Naive B cell (primary cell): Measurements from ENCODE around the gene SYN1. TPM values are rescaled to one million over a fixed set of nuclear protein-coding genes. Genes with fewer than 3 reads are reported as not detected.

ENCODE experiments used
- ATAC-seq, 2 donors: fragments of 150-1000 bp; cut with Tn5 transposase; 2 replicates each; pipeline ENCODE4 v1.10.0; 2021; ENCODE audit warnings: low read depth in 2 of 2, mild to moderate bottlenecking in 2 of 2, moderate library complexity in 2 of 2
- DNase-seq: peaks from one replicate; pipeline ENCODE4 v3.0.0; 2022
- H3K27ac Mint-ChIP-seq, 6 donors: one replicate each; pipeline ENCODE4 v1.8.0; 2020 to 2022; ENCODE audit warnings: mild to moderate bottlenecking in 6 of 6, mixed read lengths in 6 of 6, moderate library complexity in 5 of 6, inconsistent platforms in 2 of 6
- H3K27me3 Mint-ChIP-seq, 3 donors: one replicate each; pipeline ENCODE4 v1.8.0; 2021 to 2022; ENCODE audit warnings: mixed read lengths in 3 of 3, mild to moderate bottlenecking in 1 of 3
- H3K36me3 Mint-ChIP-seq, 2 donors: one replicate each; pipeline ENCODE4 v1.8.0; 2020 to 2022; ENCODE audit warnings: mixed read lengths in 2 of 2, inconsistent platforms in 1 of 2, mild to moderate bottlenecking in 1 of 2
- H3K4me1 Mint-ChIP-seq, 3 donors: one replicate each; pipeline ENCODE4 v1.8.0; 2020 to 2022; ENCODE audit warnings: mixed read lengths in 3 of 3, inconsistent platforms in 1 of 3, mild to moderate bottlenecking in 1 of 3, moderate library complexity in 1 of 3
- H3K4me3 Mint-ChIP-seq, 8 donors: one replicate each; pipeline ENCODE4 v1.8.0; 2020 to 2022; ENCODE audit warnings: mild to moderate bottlenecking in 8 of 8, mixed read lengths in 8 of 8, moderate library complexity in 8 of 8, inconsistent platforms in 2 of 8
- H3K9me3 Mint-ChIP-seq, 7 donors: one replicate each; pipeline ENCODE4 v1.8.0; 2020 to 2022; ENCODE audit warnings: mixed read lengths in 7 of 7, mild to moderate bottlenecking in 5 of 7, inconsistent platforms in 2 of 7, moderate library complexity in 1 of 7
- polyA plus RNA-seq, 6 donors: library from polyadenylated mRNA; unstranded; fragments of 300-500 nt; fragmentation: Illumina TruSeq; gene quantifications; one replicate each; pipeline ENCODE4 v1.2.3, GENCODE V29; 2021; ENCODE audit warnings: low read depth in 6 of 6

The SYN1 gene
- polyA plus RNA-seq, 6 donors from 2014 or later: not detected

- Mint-ChIP-seq H3K4me1 (peaks cover 6 to 18% (median 6%) of the 10 kb centered on the region in 3 donors), H3K4me3 (peak within 1 kb of the TSS in 5 of 8 donors; percentile 35 to 69 (median 62)), H3K36me3 (no peaks in the 10 kb centered on the region), H3K9me3 (peaks cover 0 to 2% (median 0%) of the 10 kb centered on the region in 7 donors), H3K27me3 (peaks cover 6 to 14% (median 7%) of the 10 kb centered on the region in 3 donors), H3K27ac (peak within 1 kb of the TSS in 4 of 6 donors; percentile 7 to 78 (median 22))
- ATAC-seq (no peak), DNase-seq (no peak)
Measured at GRCh38 chrX:47629419-47630200, 10.0 kb upstream of the SYN1 start, which contains the start of gene CFP. Gene CFP (minus strand): TSS chrX:47629930. CDS start chrX:47629844, 86 bp downstream.

- H3K9me3 Mint-ChIP-seq: peaks cover 0 to 2% (median 0%) of the 10 kb centered on the region in 7 donors
- no peaks in the 10 kb centered on the region for H3K36me3 Mint-ChIP-seq
- no peak overlapping the region for H3K4me3 Mint-ChIP-seq
- no peak overlapping the region for H3K27ac Mint-ChIP-seq
- ATAC-seq (peak; percentile 35 to 52), DNase-seq (no peak)
- H3K4me1 Mint-ChIP-seq: peaks cover 6 to 18% (median 10%) of the 10 kb centered on the region in 3 donors
- H3K27me3 Mint-ChIP-seq: peaks cover 7 to 16% (median 7%) of the 10 kb centered on the region in 3 donors
Measured at GRCh38 chrX:47628982-47629381, 9.3 kb upstream of the SYN1 start.

- DNase-seq: no peak
- ATAC-seq: no peak
- Mint-ChIP-seq H3K4me3 (no peak overlapping the region), H3K4me1 (peaks cover 6 to 18% (median 13%) of the 10 kb centered on the region in 3 donors), H3K9me3 (peaks cover 0 to 8% (median 0%) of the 10 kb centered on the region in 7 donors), H3K27me3 (peaks cover 18 to 38% (median 32%) of the 10 kb centered on the region in 3 donors), H3K36me3 (no peaks in the 10 kb centered on the region), H3K27ac (no peak overlapping the region)
Measured at GRCh38 chrX:47625365-47625764, 5.7 kb upstream of the SYN1 start.

GRCh38 chrX:47623540-47624027 is 3.9 kb upstream of the SYN1 start:
- peaks cover 0 to 4% of the 10 kb centered on the region in 2 donors for H3K36me3 Mint-ChIP-seq
- ATAC-seq (peak; percentile 15 to 29), DNase-seq (peak; percentile 13)
- H3K27ac Mint-ChIP-seq: no peak overlapping the region
- peaks cover 4 to 7% (median 5%) of the 10 kb centered on the region in 3 donors for H3K4me1 Mint-ChIP-seq
- H3K4me3 Mint-ChIP-seq: peak overlapping the region; percentile 9 to 90 (median 66)
- H3K27me3 Mint-ChIP-seq: peaks cover 25 to 42% (median 41%) of the 10 kb centered on the region in 3 donors
- H3K9me3 Mint-ChIP-seq: peaks cover 0 to 9% (median 0%) of the 10 kb centered on the region in 7 donors

GRCh38 chrX:47621851-47622250 is 2.2 kb upstream of the SYN1 start:
- Mint-ChIP-seq H3K27ac (no peak overlapping the region), H3K4me3 (no peak overlapping the region), H3K27me3 (peaks cover 40 to 58% (median 52%) of the 10 kb centered on the region in 3 donors), H3K4me1 (peaks cover 0 to 7% (median 4%) of the 10 kb centered on the region in 3 donors), H3K9me3 (peaks cover 0 to 11% (median 2%) of the 10 kb centered on the region in 7 donors), H3K36me3 (peaks cover 0 to 5% of the 10 kb centered on the region in 2 donors)
- ATAC-seq: no peak
- DNase-seq: no peak

- peaks cover 43 to 67% (median 61%) of the 10 kb centered on the region in 3 donors for H3K27me3 Mint-ChIP-seq
- H3K4me1 Mint-ChIP-seq: peaks cover 0 to 7% (median 4%) of the 10 kb centered on the region in 3 donors
- ATAC-seq: no peak
- peak overlapping the region in 4 of 8 donors; percentile 51 to 61 (median 53) for H3K4me3 Mint-ChIP-seq
- no peak for DNase-seq
- H3K36me3 Mint-ChIP-seq: peaks cover 0 to 5% of the 10 kb centered on the region in 2 donors
- peak overlapping the region in 2 of 6 donors; percentile 27 to 88 for H3K27ac Mint-ChIP-seq
- peaks cover 0 to 11% (median 2%) of the 10 kb centered on the region in 7 donors for H3K9me3 Mint-ChIP-seq
Measured at GRCh38 chrX:47620303-47620685, 637 bp upstream of the SYN1 start.

- H3K27ac Mint-ChIP-seq: peak overlapping the region in 2 of 6 donors; percentile 59 to 96
- ATAC-seq: no peak
- peak overlapping the region in 7 of 8 donors; percentile 15 to 78 (median 55) for H3K4me3 Mint-ChIP-seq
Measured at GRCh38 chrX:47618923-47619485, 653 bp downstream of the SYN1 start.

GRCh38 chrX:47614618-47615017 is 5.0 kb downstream of the SYN1 start:
- no peak for ATAC-seq

More at GRCh38 chrX:47618923-47619485, 653 bp downstream of the SYN1 start:
- H3K27me3 Mint-ChIP-seq: peaks cover 37 to 63% (median 59%) of the 10 kb centered on the region in 3 donors
- no peak for DNase-seq
- H3K36me3 Mint-ChIP-seq: peaks cover 0 to 5% of the 10 kb centered on the region in 2 donors
- peaks cover 0 to 4% (median 3%) of the 10 kb centered on the region in 3 donors for H3K4me1 Mint-ChIP-seq
- H3K9me3 Mint-ChIP-seq: peaks cover 0 to 11% (median 2%) of the 10 kb centered on the region in 7 donors

GRCh38 chrX:47613082-47613481 is 6.6 kb downstream of the SYN1 start:
- Mint-ChIP-seq H3K4me1 (peaks cover 0 to 3% (median 3%) of the 10 kb centered on the region in 3 donors), H3K27ac (no peak overlapping the region), H3K27me3 (peaks cover 13 to 46% (median 25%) of the 10 kb centered on the region in 3 donors), H3K36me3 (no peaks in the 10 kb centered on the region), H3K9me3 (peaks cover 0 to 9% (median 0%) of the 10 kb centered on the region in 7 donors), H3K4me3 (no peak overlapping the region)
- DNase-seq: no peak
- no peak for ATAC-seq

More at GRCh38 chrX:47614618-47615017, 5.0 kb downstream of the SYN1 start:
- Mint-ChIP-seq H3K27me3 (peaks cover 22 to 51% (median 35%) of the 10 kb centered on the region in 3 donors), H3K4me3 (no peak overlapping the region), H3K9me3 (peaks cover 0 to 14% (median 0%) of the 10 kb centered on the region in 7 donors), H3K36me3 (peaks cover 0 to 5% of the 10 kb centered on the region in 2 donors), H3K27ac (no peak overlapping the region), H3K4me1 (peaks cover 0 to 4% (median 0%) of the 10 kb centered on the region in 3 donors)
- no peak for DNase-seq

GRCh38 chrX:47612418-47612817 is 7.2 kb downstream of the SYN1 start:
- no peaks in the 10 kb centered on the region for H3K36me3 Mint-ChIP-seq
- peaks cover 0 to 6% (median 5%) of the 10 kb centered on the region in 3 donors for H3K4me1 Mint-ChIP-seq
- H3K4me3 Mint-ChIP-seq: no peak overlapping the region
- H3K27ac Mint-ChIP-seq: no peak overlapping the region
- DNase-seq: no peak
- H3K27me3 Mint-ChIP-seq: peaks cover 7 to 44% (median 18%) of the 10 kb centered on the region in 3 donors
- ATAC-seq: no peak
- H3K9me3 Mint-ChIP-seq: peaks cover 0 to 10% (median 0%) of the 10 kb centered on the region in 7 donors

- peaks cover 4 to 39% (median 14%) of the 10 kb centered on the region in 3 donors for H3K27me3 Mint-ChIP-seq
- no peak for ATAC-seq
- peaks cover 0 to 6% (median 5%) of the 10 kb centered on the region in 3 donors for H3K4me1 Mint-ChIP-seq
- no peak overlapping the region for H3K4me3 Mint-ChIP-seq
- peak overlapping the region in 1 of 6 donors; percentile 77 for H3K27ac Mint-ChIP-seq
- no peak for DNase-seq
- H3K9me3 Mint-ChIP-seq: peaks cover 0 to 9% (median 0%) of the 10 kb centered on the region in 7 donors
- no peaks in the 10 kb centered on the region for H3K36me3 Mint-ChIP-seq
Measured at GRCh38 chrX:47611926-47612325, 7.7 kb downstream of the SYN1 start.

- H3K4me1 Mint-ChIP-seq: peaks cover 0 to 6% (median 5%) of the 10 kb centered on the region in 3 donors
- H3K36me3 Mint-ChIP-seq: no peaks in the 10 kb centered on the region
- DNase-seq (no peak), ATAC-seq (no peak)
- no peak overlapping the region for H3K4me3 Mint-ChIP-seq
- peaks cover 0 to 9% (median 0%) of the 10 kb centered on the region in 7 donors for H3K9me3 Mint-ChIP-seq
- H3K27ac Mint-ChIP-seq: no peak overlapping the region
- peaks cover 0 to 35% (median 10%) of the 10 kb centered on the region in 3 donors for H3K27me3 Mint-ChIP-seq
Measured at GRCh38 chrX:47611489-47611888, 8.2 kb downstream of the SYN1 start.

GRCh38 chrX:47610511-47610910 is 9.1 kb downstream of the SYN1 start:
- Mint-ChIP-seq H3K9me3 (peaks cover 0 to 9% (median 0%) of the 10 kb centered on the region in 7 donors), H3K4me3 (no peak overlapping the region), H3K4me1 (peaks cover 0 to 6% (median 5%) of the 10 kb centered on the region in 3 donors), H3K27me3 (peaks cover 0 to 28% (median 4%) of the 10 kb centered on the region in 3 donors), H3K27ac (no peak overlapping the region), H3K36me3 (no peaks in the 10 kb centered on the region)
- ATAC-seq: no peak
- DNase-seq: no peak
